C4-2B (cell line): ENCODE data around the gene UBQLN4.

Experiments used
- CTCF ChIP-seq: fragments of 450-650 bp; conservative IDR thresholded peaks from 2 replicates; pipeline ENCODE4 v1.5.1; 2017; ENCODE audit warnings: mild to moderate bottlenecking
- ZFX ChIP-seq: fragments of 450-650 bp; IDR thresholded peaks from 2 replicates; pipeline ENCODE4 v1.6.1; 2017

GRCh38 chr1:156075775-156076204, 22.2 kb upstream of the UBQLN4 start:
- no peak for TF ChIP-seq CTCF
- no peak for TF ChIP-seq ZFX
